Spleen (tissue), 11 donors: Measurements from ENCODE around the gene SNX21. TPM values are rescaled to one million over a fixed set of nuclear protein-coding genes. Genes with fewer than 3 reads are reported as not detected.
"Not testable (repeated sequence)": the region's sequence is repeated elsewhere in the genome, so short reads cannot be mapped to it uniquely, and the experiment has no call there.

ENCODE experiments used
- DNase-seq: peaks from one replicate; pipeline ENCODE4 v3.0.0-alpha.2; 2020
- H3K27ac ChIP-seq, 8 donors: fragments of 200-600 bp; sonication (generic) in 7 of 8; 1 replicate in 4 of 8; 2 replicates in 4 of 8; pipeline versions ENCODE4 v1.5.0 to v1.8.0; 2016 to 2021; ENCODE audit warnings: inconsistent platforms in 4 of 8, mild to moderate bottlenecking in 4 of 8, moderate library complexity in 1 of 8
- H3K27me3 ChIP-seq, 7 donors: fragments of 200-600 bp; sonication (generic) in 6 of 7; replicated peaks in 1 of 7; 1 replicate in 4 of 7; 2 replicates in 3 of 7; pipeline versions ENCODE4 v1.5.0 to v1.8.0; 2016 to 2021; ENCODE audit warnings: inconsistent platforms in 3 of 7, mild to moderate bottlenecking in 1 of 7
- H3K36me3 ChIP-seq, 6 donors: fragments of 200-600 bp; sonication (generic) in 5 of 6; 1 replicate in 4 of 6; 2 replicates in 2 of 6; pipeline versions ENCODE4 v1.5.0 to v1.8.0; 2016 to 2021; ENCODE audit warnings: inconsistent platforms in 2 of 6
- H3K4me1 ChIP-seq, 6 donors: fragments of 200-600 bp; sonication (generic) in 5 of 6; 1 replicate in 3 of 6; 2 replicates in 3 of 6; pipeline versions ENCODE4 v1.5.0 to v1.8.0; 2016 to 2021; ENCODE audit warnings: inconsistent platforms in 3 of 6
- H3K4me3 ChIP-seq, 8 donors: fragments of 200-600 bp; sonication (generic) in 7 of 8; 1 replicate in 4 of 8; 2 replicates in 4 of 8; pipeline versions ENCODE4 v1.5.0 to v1.8.0; 2016 to 2021; ENCODE audit warnings: inconsistent platforms in 4 of 8, mild to moderate bottlenecking in 4 of 8, moderate library complexity in 2 of 8
- H3K9me3 ChIP-seq, 8 donors: fragments of 200-600 bp; sonication (generic) in 7 of 8; 1 replicate in 4 of 8; 2 replicates in 4 of 8; pipeline versions ENCODE4 v1.5.0 to v1.8.0; 2016 to 2021; ENCODE audit warnings: inconsistent platforms in 4 of 8
- CTCF ChIP-seq, 11 experiments: fragments of 200-600 bp in 7 of 11; fragments of 450-650 bp in 4 of 11; sonication (generic) in 4 of 11; IDR thresholded peaks in 8 of 11; conservative IDR thresholded peaks in 3 of 11; 1 replicate in 7 of 11; 2 replicates in 4 of 11; pipeline versions ENCODE4 v1.4.0 to v1.8.0; 2016 to 2021; ENCODE audit warnings: antibody characterized with exemption in 11 of 11, inconsistent platforms in 4 of 11, mild to moderate bottlenecking in 1 of 11
- POLR2A ChIP-seq, 3 donors: fragments of 450-650 bp; IDR thresholded peaks; one replicate each; pipeline ENCODE4 v1.5.1; 2017; ENCODE audit warnings: antibody characterized with exemption in 3 of 3, mild to moderate bottlenecking in 1 of 3
- POLR2AphosphoS5 ChIP-seq, 3 donors: sonication (generic); formaldehyde crosslinking; IDR thresholded peaks; one replicate each; pipeline ENCODE4 v1.5.1; 2017; ENCODE audit warnings: antibody characterized with exemption in 3 of 3
- WGBS, 5 donors: extraction: QIAGEN DNeasy Blood & Tissue Kit in 3 of 5; methylation state at CpG; one replicate each; pipeline versions ENCODE4 v1.1.5 to v1.1.7; 2013 to 2018; 5-methylcytosine and 5-hydroxymethylcytosine counted together
- intact Hi-C: fragments of 100-400 bp; cut with DNase I; formaldehyde crosslinking; loops from one replicate; pipeline ENCODE4 v1.15.0; 2023; ENCODE audit warnings: low total_unique reads
- polyA plus RNA-seq, 3 donors: library from polyadenylated mRNA; stranded (reverse); fragments of 200-250 nt; gene quantifications; one replicate each; pipeline ENCODE4 v1.2.1, GENCODE V29; 2013
- total RNA-seq, 7 donors: library from RNA; depleted of rRNA in 3 of 7; stranded (reverse); fragments of >200 nt in 3 of 7; fragmentation: NEBNext Ultra II Directional in 4 of 7; extraction: Animal tissue kit (Norgen Biotek cat#: 25700) in 4 of 7; gene quantifications; one replicate each; pipeline versions ENCODE4 v1.1.0 to v1.2.1, GENCODE V29; 2016 to 2021
- donor health status: healthy with polysubstance abuse.
- donor health status: DM: no; HTN: no; CAD: no; lungs with moderate emphysema.
- donor health status: DM: no; HTN: no; CAD: no.
- donor health status: Bipolar disorder and iron deficiency.
- donor health status: healthy.
- donor health status: DM: no; HTN: no; CAD: no.
- donor health status: DM: yes; HTN: yes; CAD: no.

SNX21 gene
- total and polyA plus RNA-seq, 10 donors: 6.3 to 32.4 (median 17.2) TPM

- H3K27ac ChIP-seq: no peak overlapping the region
- peaks cover 0 to 20% (median 12%) of the 10 kb centered on the region in 6 donors for H3K36me3 ChIP-seq
- intact Hi-C loops: no loop called here
- 91 to 100% (median 96%) methylated on average over 3 to 4 of the region's 4 CpGs for WGBS, 5 donors
- H3K4me3 ChIP-seq: no peak overlapping the region
- H3K9me3 ChIP-seq: no peaks in the 10 kb centered on the region
- DNase-seq: peak; percentile 41
- no peak for TF ChIP-seq POLR2A (IDR thresholded peaks at IDR 0.05)
- no peaks in the 10 kb centered on the region for H3K27me3 ChIP-seq
- peaks cover 0 to 10% (median 2%) of the 10 kb centered on the region in 6 donors for H3K4me1 ChIP-seq
Measured at GRCh38 chr20:45872626-45873025, 39.0 kb downstream of the SNX21 start.

- TF ChIP-seq POLR2AphosphoS5 (IDR thresholded peaks at IDR 0.05) (no peak), POLR2A (IDR thresholded peaks at IDR 0.05) (no peak), CTCF (IDR thresholded peaks at IDR 0.05 in 8 of 11, conservative IDR thresholded peaks at IDR 0.05 in 3 of 11) (no peak)
- Histone ChIP-seq H3K9me3 (no peaks in the 10 kb centered on the region), H3K27ac (no peak overlapping the region), H3K4me1 (peaks cover 0 to 10% (median 2%) of the 10 kb centered on the region in 6 donors), H3K36me3 (peaks cover 0 to 29% (median 21%) of the 10 kb centered on the region in 6 donors), H3K27me3 (no peaks in the 10 kb centered on the region), H3K4me3 (no peak overlapping the region)
- intact Hi-C loops: no loop called here
- no peak for DNase-seq
- WGBS, 5 donors: 75 to 97% (median 78%) methylated on average over 1 of the region's 1 CpG
Measured at GRCh38 chr20:45873409-45874103, 40.0 kb downstream of the SNX21 start.

GRCh38 chr20:45874104-45874481, 40.5 kb downstream of the SNX21 start:
- 92 to 97% (median 95%) methylated on average over 10 of the region's 10 CpGs for WGBS, 5 donors
- H3K27ac ChIP-seq, H3K4me3 ChIP-seq, H3K4me1 ChIP-seq, H3K9me3 ChIP-seq, intact Hi-C loops, H3K27me3 ChIP-seq: not testable (repeated sequence)
- peaks cover 0 to 35% (median 22%) of the 10 kb centered on the region in 6 donors for H3K36me3 ChIP-seq
- peak; percentile 36 for DNase-seq

GRCh38 chr20:45874576-45874975, 41.0 kb downstream of the SNX21 start:
- H3K36me3 ChIP-seq: peaks cover 0 to 36% (median 22%) of the 10 kb centered on the region in 6 donors
- no peak overlapping the region for H3K27ac ChIP-seq
- no peaks in the 10 kb centered on the region for H3K9me3 ChIP-seq
- H3K27me3 ChIP-seq: no peaks in the 10 kb centered on the region
- TF ChIP-seq POLR2A (IDR thresholded peaks at IDR 0.05) (no peak), POLR2AphosphoS5 (IDR thresholded peaks at IDR 0.05) (no peak), CTCF (IDR thresholded peaks at IDR 0.05 in 8 of 11, conservative IDR thresholded peaks at IDR 0.05 in 3 of 11) (no peak)
- DNase-seq: peak; percentile 3
- 87 to 89% (median 89%) methylated on average over 4 of the region's 4 CpGs for WGBS, 5 donors
- H3K4me3 ChIP-seq: no peak overlapping the region
- intact Hi-C loops: no loop called here
- peaks cover 0 to 10% (median 2%) of the 10 kb centered on the region in 6 donors for H3K4me1 ChIP-seq

- Histone ChIP-seq H3K4me3 (no peak overlapping the region), H3K36me3 (peaks cover 0 to 39% (median 29%) of the 10 kb centered on the region in 6 donors), H3K9me3 (no peaks in the 10 kb centered on the region), H3K4me1 (peaks cover 16 to 30% (median 25%) of the 10 kb centered on the region in 6 donors), H3K27me3 (no peaks in the 10 kb centered on the region), H3K27ac (no peak overlapping the region)
- intact Hi-C loops: no loop called here
- 90 to 93% (median 91%) methylated on average over 13 of the region's 13 CpGs for WGBS, 5 donors
- TF ChIP-seq POLR2AphosphoS5 (IDR thresholded peaks at IDR 0.05) (no peak), POLR2A (IDR thresholded peaks at IDR 0.05) (no peak), CTCF (IDR thresholded peaks at IDR 0.05 in 8 of 11, conservative IDR thresholded peaks at IDR 0.05 in 3 of 11) (no peak)
- DNase-seq: peak; percentile 63
Measured at GRCh38 chr20:45878076-45878761, 44.6 kb downstream of the SNX21 start.
